Mucosa of descending colon (tissue), 3 donors: ENCODE data around the gene PPM1L. TPM values are rescaled to one million over a fixed set of nuclear protein-coding genes. Genes with fewer than 3 reads are reported as not detected.

Experiments used
- ATAC-seq: fragments of 200-7000 bp; cut with Tn5 transposase; one replicate; pipeline ENCODE4 v1.9.1; 2020; ENCODE audit warnings: mild to moderate bottlenecking, moderate library complexity
- DNase-seq, 3 donors: peaks; one replicate each; pipeline ENCODE4 v3.0.0-alpha.2; 2020
- H3K36me3 ChIP-seq: fragments of 200-600 bp; one replicate; pipeline ENCODE4 v1.8.0; 2021; ENCODE audit warnings: low read depth, mild to moderate bottlenecking
- H3K4me1 ChIP-seq: fragments of 200-600 bp; one replicate; pipeline ENCODE4 v1.8.0; 2021; ENCODE audit warnings: low read depth, mild to moderate bottlenecking
- H3K4me3 ChIP-seq: fragments of 200-600 bp; one replicate; pipeline ENCODE4 v1.8.0; 2021; ENCODE audit warnings: mild to moderate bottlenecking
- H3K9me3 ChIP-seq: fragments of 200-600 bp; one replicate; pipeline ENCODE4 v1.8.0; 2021; ENCODE audit warnings: mild to moderate bottlenecking
- intact Hi-C, 2 donors: fragments of 100-400 bp; cut with DNase I in 1 of 2; cut with micrococcal nuclease in 1 of 2; formaldehyde crosslinking; loops; one replicate each; pipeline versions ENCODE4 v1.11.0 to v1.11.1; 2022; cut with DNase I, micrococcal nuclease
- total RNA-seq, 3 donors: library from RNA; stranded (reverse); fragmentation: NEBNext Ultra II Directional in 2 of 3; extraction: Animal tissue kit (Norgen Biotek cat#: 25700) in 2 of 3; gene quantifications; one replicate each; pipeline versions ENCODE4 v1.2.1 to v1.2.4, GENCODE V29; 2021 to 2023
- TF ChIP-seq, protein P1 (sequence below): fragments of 200-600 bp; IDR thresholded peaks from one replicate; pipeline ENCODE4 v1.8.0; 2022; ENCODE audit warnings: antibody characterized with exemption, mild to moderate bottlenecking
- donor health status: DM: no; HTN: no; CAD: no; lungs with moderate emphysema.
- donor health status: DM: no; HTN: no; CAD: no.
- donor health status: DM: no; HTN: yes; CAD: no.

The PPM1L gene
- total RNA-seq, 3 donors from 2014 or later = 16.2 to 47.9 (median 21.6) TPM

DNA sequence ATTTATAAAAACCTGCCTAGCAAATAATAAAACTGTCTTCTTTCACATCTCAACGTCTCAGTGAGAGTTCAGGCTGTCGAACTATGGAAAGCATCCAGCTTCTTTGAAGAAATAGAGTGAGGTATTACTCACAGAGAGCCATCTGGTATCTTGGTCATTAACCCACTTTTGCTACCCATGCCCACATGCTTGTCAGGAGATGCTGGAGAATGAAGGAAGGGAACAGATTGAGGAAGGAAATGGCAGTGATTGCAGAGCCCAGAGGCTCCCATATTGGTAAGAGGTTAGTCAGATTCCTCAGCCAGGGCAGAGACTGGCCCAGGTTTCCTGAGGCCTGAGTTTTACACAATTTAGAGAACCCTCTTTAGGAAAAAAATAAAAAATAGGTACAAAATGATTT lies 230.0 kb downstream of the PPM1L start:
- no peaks in the 10 kb centered on the region for H3K36me3 ChIP-seq
- TF ChIP-seq, protein P1, sequence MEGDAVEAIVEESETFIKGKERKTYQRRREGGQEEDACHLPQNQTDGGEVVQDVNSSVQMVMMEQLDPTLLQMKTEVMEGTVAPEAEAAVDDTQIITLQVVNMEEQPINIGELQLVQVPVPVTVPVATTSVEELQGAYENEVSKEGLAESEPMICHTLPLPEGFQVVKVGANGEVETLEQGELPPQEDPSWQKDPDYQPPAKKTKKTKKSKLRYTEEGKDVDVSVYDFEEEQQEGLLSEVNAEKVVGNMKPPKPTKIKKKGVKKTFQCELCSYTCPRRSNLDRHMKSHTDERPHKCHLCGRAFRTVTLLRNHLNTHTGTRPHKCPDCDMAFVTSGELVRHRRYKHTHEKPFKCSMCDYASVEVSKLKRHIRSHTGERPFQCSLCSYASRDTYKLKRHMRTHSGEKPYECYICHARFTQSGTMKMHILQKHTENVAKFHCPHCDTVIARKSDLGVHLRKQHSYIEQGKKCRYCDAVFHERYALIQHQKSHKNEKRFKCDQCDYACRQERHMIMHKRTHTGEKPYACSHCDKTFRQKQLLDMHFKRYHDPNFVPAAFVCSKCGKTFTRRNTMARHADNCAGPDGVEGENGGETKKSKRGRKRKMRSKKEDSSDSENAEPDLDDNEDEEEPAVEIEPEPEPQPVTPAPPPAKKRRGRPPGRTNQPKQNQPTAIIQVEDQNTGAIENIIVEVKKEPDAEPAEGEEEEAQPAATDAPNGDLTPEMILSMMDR = no peak
- intact Hi-C loops = no loop called here
- peaks cover 9% of the 10 kb centered on the region for H3K9me3 ChIP-seq
- no peak overlapping the region for H3K4me3 ChIP-seq
- no peaks in the 10 kb centered on the region for H3K4me1 ChIP-seq
- ATAC-seq (no peak), DNase-seq (no peak)

DNA sequence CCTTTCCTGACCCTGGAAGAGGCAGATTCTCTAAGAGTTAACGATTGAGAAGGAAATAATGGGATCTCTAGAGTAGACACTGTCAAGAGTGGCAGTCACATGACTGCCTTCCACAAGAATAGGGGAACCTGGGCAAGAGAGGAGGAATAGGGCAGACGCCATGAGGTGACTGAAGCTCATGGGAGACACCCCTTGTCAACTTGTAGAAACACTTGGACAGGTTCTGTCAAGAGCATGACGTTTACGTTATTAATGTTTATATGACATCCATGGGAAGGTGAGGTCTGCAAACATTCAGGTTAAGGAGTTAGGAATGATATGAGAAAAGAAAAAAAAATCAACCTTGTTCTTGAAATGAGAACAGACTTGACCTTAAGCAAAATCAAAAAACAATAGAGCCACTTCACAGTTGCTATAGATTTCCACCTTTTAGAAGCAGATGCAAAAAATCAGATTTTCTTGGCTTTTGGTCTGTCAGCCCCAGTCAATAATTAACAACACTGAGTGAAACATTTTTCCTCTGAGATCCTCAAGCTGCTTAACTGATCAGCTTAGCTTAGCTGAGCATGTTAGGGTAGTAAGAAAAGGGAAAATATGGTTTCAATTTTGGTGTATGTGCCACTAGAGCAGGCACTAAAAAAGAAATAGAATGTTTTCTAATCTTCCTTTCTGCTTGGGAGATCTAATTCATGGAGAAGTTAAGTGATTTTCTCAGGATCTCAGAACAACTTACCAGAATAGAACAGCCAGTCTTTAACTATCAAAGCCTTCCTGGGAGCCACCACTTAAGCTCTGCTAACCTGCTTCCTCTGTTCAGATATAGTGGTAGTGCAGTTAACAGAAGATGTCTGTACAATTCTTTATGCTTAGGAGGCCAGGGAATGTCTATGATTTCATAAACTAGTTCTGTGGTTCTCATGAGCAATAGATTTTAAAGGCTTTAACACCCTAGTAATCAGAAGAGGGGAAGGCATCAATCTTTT lies 232.2 kb downstream of the PPM1L start:
- TF ChIP-seq, protein P1 = no peak
- intact Hi-C loops = no loop called here
- Histone ChIP-seq H3K4me3 (no peak overlapping the region), H3K4me1 (no peaks in the 10 kb centered on the region), H3K9me3 (peaks cover 9% of the 10 kb centered on the region), H3K36me3 (no peaks in the 10 kb centered on the region)
- no peak for ATAC-seq
- no peak for DNase-seq

DNA sequence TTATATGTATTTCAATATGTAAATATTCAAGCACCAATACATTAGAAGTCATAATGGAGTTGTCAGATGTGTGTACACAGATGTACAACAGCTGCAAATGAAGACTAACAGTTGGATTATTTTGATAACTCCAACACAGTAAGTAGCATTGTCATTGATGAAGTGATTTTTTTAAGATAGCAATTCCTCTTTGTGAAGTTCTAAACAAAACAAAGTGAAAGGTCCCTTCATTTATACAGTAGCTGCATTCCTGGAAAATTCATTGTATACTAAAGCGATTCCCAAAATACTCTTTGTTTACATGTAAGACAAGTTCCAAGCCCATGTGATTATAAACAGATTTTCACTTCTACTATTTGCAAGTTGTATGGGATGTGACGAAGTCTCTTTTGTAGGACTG lies 234.4 kb downstream of the PPM1L start:
- TF ChIP-seq, protein P1 = no peak
- H3K36me3 ChIP-seq = no peaks in the 10 kb centered on the region
- DNase-seq = no peak
- ATAC-seq = no peak
- intact Hi-C loops = no loop called here
- no peaks in the 10 kb centered on the region for H3K4me1 ChIP-seq
- H3K9me3 ChIP-seq = no peaks in the 10 kb centered on the region
- H3K4me3 ChIP-seq = no peak overlapping the region

DNA sequence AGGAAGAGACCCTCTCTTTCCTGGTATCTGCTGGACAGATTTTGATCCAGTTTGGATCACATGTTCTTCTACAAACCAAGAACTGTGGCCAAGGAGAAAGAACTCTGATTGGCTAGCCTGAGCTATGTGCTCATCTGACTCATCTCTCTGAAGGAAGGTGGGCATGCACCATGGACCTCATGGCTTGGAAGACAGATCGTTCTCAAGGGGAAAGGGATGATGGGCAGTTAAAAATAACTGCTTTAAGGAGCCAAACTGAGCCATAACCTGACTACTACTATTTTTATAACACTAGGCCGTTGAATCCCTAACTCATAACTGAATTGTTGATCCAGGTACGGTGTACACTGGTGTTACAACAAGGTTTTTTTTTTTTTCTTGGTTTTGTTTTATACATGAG lies 236.7 kb downstream of the PPM1L start:
- DNase-seq (no peak), ATAC-seq (no peak)
- intact Hi-C loops = no loop called here
- Histone ChIP-seq H3K9me3 (no peaks in the 10 kb centered on the region), H3K36me3 (no peaks in the 10 kb centered on the region), H3K4me3 (no peak overlapping the region), H3K4me1 (no peaks in the 10 kb centered on the region)
- TF ChIP-seq, protein P1 = no peak

DNA sequence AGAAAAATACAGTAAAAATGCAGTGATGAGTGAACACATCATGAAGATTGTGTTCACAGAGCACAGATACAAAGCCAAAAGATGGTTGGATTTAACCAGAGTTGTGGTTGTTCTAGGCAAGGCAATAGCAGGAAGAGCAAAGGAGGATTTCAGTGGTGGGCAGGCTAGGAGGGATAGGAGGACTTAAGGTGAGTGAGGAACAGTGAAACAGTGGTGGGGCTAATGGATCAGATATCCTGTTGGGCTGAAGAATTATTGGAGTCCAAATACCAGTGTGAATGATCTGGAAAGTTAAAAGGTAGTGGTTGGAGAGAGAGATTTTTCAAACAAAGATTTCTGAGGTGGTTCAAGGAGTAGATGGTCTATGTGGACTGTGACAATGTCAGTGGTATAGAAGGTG lies 240.8 kb downstream of the PPM1L start:
- intact Hi-C loops = no loop called here
- Histone ChIP-seq H3K9me3 (no peaks in the 10 kb centered on the region), H3K36me3 (no peaks in the 10 kb centered on the region), H3K4me1 (no peaks in the 10 kb centered on the region), H3K4me3 (no peak overlapping the region)
- ATAC-seq (no peak), DNase-seq (no peak)
- TF ChIP-seq, protein P1 = no peak
